Mucosa of descending colon (tissue), 3 donors: Measurements from ENCODE around the gene IL1RAP. TPM values are rescaled to one million over a fixed set of nuclear protein-coding genes. Genes with fewer than 3 reads are reported as not detected.

Source experiments
- ATAC-seq: fragments of 200-7000 bp; cut with Tn5 transposase; one replicate; pipeline ENCODE4 v1.9.1; 2020; ENCODE audit warnings: mild to moderate bottlenecking, moderate library complexity
- DNase-seq, 3 donors: peaks; one replicate each; pipeline ENCODE4 v3.0.0-alpha.2; 2020
- H3K36me3 ChIP-seq: fragments of 200-600 bp; one replicate; pipeline ENCODE4 v1.8.0; 2021; ENCODE audit warnings: low read depth, mild to moderate bottlenecking
- H3K4me1 ChIP-seq: fragments of 200-600 bp; one replicate; pipeline ENCODE4 v1.8.0; 2021; ENCODE audit warnings: low read depth, mild to moderate bottlenecking
- H3K4me3 ChIP-seq: fragments of 200-600 bp; one replicate; pipeline ENCODE4 v1.8.0; 2021; ENCODE audit warnings: mild to moderate bottlenecking
- H3K9me3 ChIP-seq: fragments of 200-600 bp; one replicate; pipeline ENCODE4 v1.8.0; 2021; ENCODE audit warnings: mild to moderate bottlenecking
- intact Hi-C, 2 donors: fragments of 100-400 bp; cut with DNase I in 1 of 2; cut with micrococcal nuclease in 1 of 2; formaldehyde crosslinking; loops; one replicate each; pipeline versions ENCODE4 v1.11.0 to v1.11.1; 2022; cut with DNase I, micrococcal nuclease
- total RNA-seq, 3 donors: library from RNA; stranded (reverse); fragmentation: NEBNext Ultra II Directional in 2 of 3; extraction: Animal tissue kit (Norgen Biotek cat#: 25700) in 2 of 3; gene quantifications; one replicate each; pipeline versions ENCODE4 v1.2.1 to v1.2.4, GENCODE V29; 2021 to 2023
- TF ChIP-seq, protein P1 (sequence below): fragments of 200-600 bp; IDR thresholded peaks from one replicate; pipeline ENCODE4 v1.8.0; 2022; ENCODE audit warnings: antibody characterized with exemption, mild to moderate bottlenecking
- donor health status: DM: no; HTN: no; CAD: no; lungs with moderate emphysema.
- donor health status: DM: no; HTN: no; CAD: no.
- donor health status: DM: no; HTN: yes; CAD: no.

Gene IL1RAP
- total RNA-seq, 3 donors from 2014 or later = 4.8 to 8.3 (median 5.2) TPM

DNA sequence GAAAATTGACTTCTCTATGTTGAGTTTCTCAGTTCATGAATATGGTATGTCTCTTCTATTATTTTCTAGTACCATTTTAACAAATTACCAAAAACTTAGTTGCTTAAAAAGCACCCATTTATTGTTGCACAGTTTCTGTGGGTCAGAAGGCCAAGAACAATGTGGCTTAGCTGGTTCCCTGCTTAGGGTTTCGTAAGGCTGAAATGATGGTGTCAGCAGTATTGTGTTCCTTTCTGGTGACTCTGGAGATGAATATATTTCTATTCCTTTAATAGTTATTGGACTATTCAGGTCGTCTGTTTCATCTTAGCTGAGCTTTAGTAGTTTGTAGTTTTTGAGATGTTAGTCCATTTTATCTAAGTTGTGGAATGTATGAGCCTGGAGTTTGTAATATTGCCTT is 44.9 kb downstream of the IL1RAP start:
- Histone ChIP-seq H3K4me3 (no peak overlapping the region), H3K36me3 (no peaks in the 10 kb centered on the region), H3K4me1 (no peaks in the 10 kb centered on the region), H3K9me3 (no peaks in the 10 kb centered on the region)
- intact Hi-C loops = no loop called here
- TF ChIP-seq, protein P1, sequence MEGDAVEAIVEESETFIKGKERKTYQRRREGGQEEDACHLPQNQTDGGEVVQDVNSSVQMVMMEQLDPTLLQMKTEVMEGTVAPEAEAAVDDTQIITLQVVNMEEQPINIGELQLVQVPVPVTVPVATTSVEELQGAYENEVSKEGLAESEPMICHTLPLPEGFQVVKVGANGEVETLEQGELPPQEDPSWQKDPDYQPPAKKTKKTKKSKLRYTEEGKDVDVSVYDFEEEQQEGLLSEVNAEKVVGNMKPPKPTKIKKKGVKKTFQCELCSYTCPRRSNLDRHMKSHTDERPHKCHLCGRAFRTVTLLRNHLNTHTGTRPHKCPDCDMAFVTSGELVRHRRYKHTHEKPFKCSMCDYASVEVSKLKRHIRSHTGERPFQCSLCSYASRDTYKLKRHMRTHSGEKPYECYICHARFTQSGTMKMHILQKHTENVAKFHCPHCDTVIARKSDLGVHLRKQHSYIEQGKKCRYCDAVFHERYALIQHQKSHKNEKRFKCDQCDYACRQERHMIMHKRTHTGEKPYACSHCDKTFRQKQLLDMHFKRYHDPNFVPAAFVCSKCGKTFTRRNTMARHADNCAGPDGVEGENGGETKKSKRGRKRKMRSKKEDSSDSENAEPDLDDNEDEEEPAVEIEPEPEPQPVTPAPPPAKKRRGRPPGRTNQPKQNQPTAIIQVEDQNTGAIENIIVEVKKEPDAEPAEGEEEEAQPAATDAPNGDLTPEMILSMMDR = no peak
- ATAC-seq = no peak
- DNase-seq = no peak

DNA sequence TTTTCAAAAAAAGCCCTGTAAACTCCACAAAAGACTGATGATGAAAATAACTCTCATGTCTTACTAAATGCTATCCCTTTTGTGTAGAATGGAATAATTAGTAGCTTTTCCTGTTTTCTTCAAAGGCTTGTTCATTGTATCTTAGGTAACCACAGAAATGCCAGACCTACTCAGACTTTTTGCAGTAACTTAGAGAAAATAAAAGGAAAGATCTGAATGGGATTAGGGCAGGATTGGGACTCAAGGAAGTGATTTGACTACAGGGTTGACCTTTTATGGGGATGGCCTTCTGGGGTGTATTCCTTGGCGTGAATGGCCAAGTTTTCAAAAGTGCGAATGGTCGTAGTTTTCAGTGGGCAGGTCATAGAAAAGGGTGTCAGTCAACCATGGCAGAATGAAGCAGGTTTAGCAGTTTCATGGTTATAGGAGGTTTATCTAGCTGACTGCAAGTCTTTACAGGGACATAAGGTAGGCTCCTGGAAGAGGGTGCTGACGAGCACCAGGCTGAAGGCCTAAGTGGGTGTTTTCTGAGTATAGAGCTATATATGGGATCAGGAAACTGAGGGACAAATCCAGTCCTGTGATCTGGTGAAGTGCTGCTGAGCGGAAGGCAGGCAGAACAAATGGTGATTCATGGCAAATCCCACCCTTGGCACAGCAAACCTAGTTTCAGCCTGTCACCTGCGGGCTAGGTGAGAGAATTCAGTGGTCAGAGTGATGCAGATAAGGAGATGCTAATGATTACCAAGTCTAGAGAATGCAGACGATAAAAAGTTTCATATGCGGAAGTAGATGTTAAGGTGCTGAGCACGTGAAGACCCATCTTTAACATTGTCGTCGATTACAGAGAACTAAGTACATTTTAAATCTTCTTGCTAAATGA is 46.4 kb downstream of the IL1RAP start:
- TF ChIP-seq, protein P1 = no peak
- DNase-seq (no peak), ATAC-seq (no peak)
- no peaks in the 10 kb centered on the region for H3K36me3 ChIP-seq
- H3K4me1 ChIP-seq = no peaks in the 10 kb centered on the region
- H3K9me3 ChIP-seq = no peaks in the 10 kb centered on the region
- intact Hi-C loops = no loop called here
- H3K4me3 ChIP-seq = no peak overlapping the region

DNA sequence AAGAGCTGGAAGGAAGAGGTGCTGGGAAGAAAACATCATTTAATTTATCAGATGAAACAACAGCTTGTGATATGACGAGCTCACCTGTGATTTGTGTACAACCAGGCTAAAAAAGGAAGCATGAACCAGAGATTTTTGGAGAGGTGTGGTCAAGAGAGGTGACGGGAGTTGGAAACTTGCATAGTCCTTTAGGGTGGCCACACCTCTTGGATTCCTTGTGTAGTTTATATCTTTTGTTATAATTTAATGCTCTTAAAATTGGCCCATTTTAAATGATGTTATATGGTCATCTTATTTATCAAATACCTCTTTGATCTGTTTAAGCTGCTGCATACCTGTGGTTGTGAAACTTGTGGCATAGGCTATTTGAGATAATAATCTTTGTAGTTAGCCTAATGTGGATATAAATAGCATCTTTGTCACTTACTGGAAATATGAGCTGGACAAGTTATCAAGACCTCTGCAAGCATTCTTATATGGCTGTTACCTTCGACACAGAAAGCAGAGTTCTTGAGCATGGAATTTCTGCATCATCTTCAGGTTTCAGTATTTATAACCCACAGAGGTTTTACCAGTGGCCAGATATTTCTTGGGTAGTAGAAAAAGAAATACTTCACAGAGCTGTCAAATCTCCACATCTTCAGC is 49.1 kb downstream of the IL1RAP start:
- TF ChIP-seq, protein P1 = no peak
- H3K9me3 ChIP-seq = no peaks in the 10 kb centered on the region
- H3K4me3 ChIP-seq = no peak overlapping the region
- intact Hi-C loops = no loop called here
- no peak for DNase-seq
- no peaks in the 10 kb centered on the region for H3K36me3 ChIP-seq
- ATAC-seq = no peak
- H3K4me1 ChIP-seq = no peaks in the 10 kb centered on the region

DNA sequence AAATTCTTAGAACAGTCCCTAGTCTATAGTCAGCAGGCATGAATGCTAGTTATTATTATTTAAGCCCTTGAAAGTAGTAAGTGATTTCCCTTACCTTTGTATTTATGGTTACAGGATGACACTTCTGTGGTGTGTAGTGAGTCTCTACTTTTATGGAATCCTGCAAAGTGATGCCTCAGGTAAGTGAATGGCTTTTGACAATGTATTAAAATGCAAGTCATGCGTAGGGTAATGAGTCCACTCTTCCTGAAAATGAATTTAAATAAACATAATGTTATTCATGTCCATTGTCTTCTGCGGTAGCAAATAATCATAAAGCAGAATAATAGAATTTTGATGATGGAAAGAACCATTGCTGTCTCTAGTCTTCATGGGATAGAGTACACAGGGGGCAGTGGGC is 50.3 kb downstream of the IL1RAP start:
- Histone ChIP-seq H3K4me1 (no peaks in the 10 kb centered on the region), H3K36me3 (no peaks in the 10 kb centered on the region), H3K4me3 (no peak overlapping the region), H3K9me3 (no peaks in the 10 kb centered on the region)
- intact Hi-C loops = no loop called here
- TF ChIP-seq, protein P1 = no peak
- DNase-seq (no peak), ATAC-seq (no peak)

DNA sequence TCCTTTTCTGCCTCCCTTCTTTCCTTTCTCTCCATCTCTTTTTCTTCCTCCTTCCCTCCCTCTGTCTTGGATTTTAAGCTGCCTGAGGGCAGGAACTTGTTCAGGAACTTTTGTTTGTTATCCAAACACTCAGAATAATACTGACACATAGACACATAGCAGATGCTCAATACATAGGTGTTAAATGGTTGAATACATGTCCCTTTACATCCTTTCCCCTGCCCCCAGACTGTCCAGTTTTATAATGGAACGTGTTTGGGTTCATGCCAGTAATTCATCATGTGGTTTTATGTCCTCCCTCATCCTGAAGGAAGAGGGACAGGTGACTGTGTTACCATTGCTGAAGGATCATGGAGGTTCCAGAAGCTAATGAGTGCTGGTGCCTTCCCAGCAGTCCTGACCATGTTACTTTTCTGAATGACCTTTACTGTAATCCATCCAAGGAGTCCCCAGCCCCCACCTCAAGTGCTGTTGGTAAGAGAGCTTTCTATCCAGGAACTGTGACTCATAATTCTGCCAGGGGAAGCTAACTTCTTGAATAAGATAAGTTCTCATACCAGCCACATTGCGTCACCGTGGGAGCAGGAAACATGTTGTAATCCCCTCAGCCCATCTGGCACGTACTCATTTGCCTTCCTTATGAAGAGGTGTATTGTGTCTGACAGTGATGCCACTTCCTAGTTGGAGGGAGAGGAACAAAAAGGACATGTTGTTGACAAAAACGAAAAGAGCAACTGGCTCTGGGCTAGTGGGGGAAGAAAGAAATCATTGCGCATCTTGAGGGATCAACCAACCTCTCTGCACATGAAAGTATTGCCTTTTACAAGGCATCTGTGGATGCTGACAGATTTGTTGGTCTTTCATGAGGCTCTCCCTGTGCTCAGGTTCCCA is 52.4 kb downstream of the IL1RAP start:
- Histone ChIP-seq H3K36me3 (no peaks in the 10 kb centered on the region), H3K9me3 (no peaks in the 10 kb centered on the region), H3K4me1 (no peaks in the 10 kb centered on the region), H3K4me3 (no peak overlapping the region)
- ATAC-seq = peak; percentile 72
- intact Hi-C loops = no loop called here
- TF ChIP-seq, protein P1 = no peak
- DNase-seq = peak in 2 of 3 donors; percentile 38 to 54
